Adrenal gland (tissue), 5 donors: ENCODE measurements around the gene OR2A25.

Experiments
- CTCF ChIP-seq, 6 experiments: fragments of 450-650 bp in 4 of 6; fragments of 200-600 bp in 2 of 6; sonication (generic) in 1 of 6; IDR thresholded peaks; 1 replicate in 5 of 6; 2 replicates in 1 of 6; pipeline versions ENCODE4 v1.5.1 to v1.8.0; 2016 to 2021; ENCODE audit warnings: antibody characterized with exemption in 6 of 6, mild to moderate bottlenecking in 2 of 6, moderate library complexity in 1 of 6
- POLR2A ChIP-seq, 2 donors: fragments of 450-650 bp; IDR thresholded peaks; one replicate each; pipeline ENCODE4 v1.6.1; 2017; ENCODE audit warnings: antibody characterized with exemption in 2 of 2, mild to moderate bottlenecking in 2 of 2, moderate library complexity in 1 of 2
- donor health status: DM: no; HTN: no; CAD: no.

- TF ChIP-seq CTCF (IDR thresholded peaks at IDR 0.05), result no peak
- no peak for TF ChIP-seq POLR2A (IDR thresholded peaks at IDR 0.05)
Measured at GRCh38 chr7:144027974-144028373, 41.6 kb upstream of the OR2A25 start.
